Hepatocyte (in vitro differentiated cells): ENCODE results near the gene AFAP1. TPM values are rescaled to one million over a fixed set of nuclear protein-coding genes. Genes with fewer than 3 reads are reported as not detected.

Source experiments
- DNase-seq: peaks from one replicate; pipeline ENCODE4 v3.0.0-alpha.2; 2016; ENCODE audit warnings: low spot score
- H2AFZ ChIP-seq: fragments of 200-600 bp; sonication (generic); 2 replicates; pipeline ENCODE4 v1.6.0; 2016; ENCODE audit warnings: antibody characterized with exemption, mild to moderate bottlenecking
- H3K27ac ChIP-seq: fragments of 200-600 bp; sonication (generic); 2 replicates; pipeline ENCODE4 v1.5.1; 2016; ENCODE audit warnings: mild to moderate bottlenecking
- H3K27me3 ChIP-seq: fragments of 200-600 bp; sonication (generic); 2 replicates; pipeline ENCODE4 v1.6.1; 2016
- H3K36me3 ChIP-seq: fragments of 200-600 bp; sonication (generic); replicated peaks from 2 replicates; pipeline ENCODE4 v1.5.1; 2016; ENCODE audit warnings: low read depth; ENCODE audit not compliant: insufficient read depth
- H3K4me1 ChIP-seq: fragments of 200-600 bp; sonication (generic); 2 replicates; pipeline ENCODE4 v1.5.1; 2016; ENCODE audit warnings: mild to moderate bottlenecking, moderate library complexity; ENCODE audit not compliant: insufficient read depth
- H3K4me2 ChIP-seq: fragments of 200-600 bp; sonication (generic); 2 replicates; pipeline ENCODE4 v1.6.0; 2016
- H3K4me3 ChIP-seq: fragments of 200-600 bp; sonication (generic); 2 replicates; pipeline ENCODE4 v1.5.1; 2016; ENCODE audit warnings: mild to moderate bottlenecking
- H3K79me2 ChIP-seq: fragments of 200-600 bp; sonication (generic); 2 replicates; pipeline ENCODE4 v1.6.0; 2017; ENCODE audit warnings: mild to moderate bottlenecking
- H3K9me2 ChIP-seq: fragments of 200-600 bp; sonication (generic); replicated peaks from 2 replicates; pipeline ENCODE4 v1.6.0; 2017; ENCODE audit warnings: mild to moderate bottlenecking; ENCODE audit not compliant: insufficient read depth
- H3K9me3 ChIP-seq: fragments of 200-600 bp; sonication (generic); 2 replicates; pipeline ENCODE4 v1.5.1; 2016; ENCODE audit warnings: low read depth, mild to moderate bottlenecking
- H4K20me1 ChIP-seq: fragments of 200-600 bp; sonication (generic); 2 replicates; pipeline ENCODE4 v1.6.0; 2016; ENCODE audit warnings: mild to moderate bottlenecking; ENCODE audit not compliant: insufficient read depth, poor library complexity, severe bottlenecking
- CTCF ChIP-seq: fragments of 200-600 bp; sonication (generic); IDR thresholded peaks from 2 replicates; pipeline ENCODE4 v1.5.1; 2016; ENCODE audit warnings: antibody characterized with exemption, mild to moderate bottlenecking; ENCODE audit not compliant: poor library complexity
- EZH2 ChIP-seq: fragments of 200-600 bp; sonication (generic); IDR thresholded peaks from 2 replicates; pipeline ENCODE4 v1.6.1; 2016; ENCODE audit warnings: antibody characterized with exemption, mild to moderate bottlenecking, borderline replicate concordance
- EZH2phosphoT487 ChIP-seq: fragments of 200-600 bp; sonication (generic); IDR thresholded peaks from one replicate; pipeline ENCODE4 v1.6.1; 2018; ENCODE audit warnings: antibody characterized with exemption, mild to moderate bottlenecking, low read depth, moderate library complexity; ENCODE audit not compliant: unreplicated experiment, severe bottlenecking
- WGBS: methylation state at CpG from one replicate; pipeline ENCODE4 v1.1.6; 2016; ENCODE audit warnings: low lambda C conversion rate; ENCODE audit errors: missing lambda C conversion rate; 5-methylcytosine and 5-hydroxymethylcytosine counted together
- polyA plus RNA-seq: library from polyadenylated mRNA; unstranded; fragments of >200 nt; fragmentation: Nextera tagmentation; extraction: Ambion mirVana; gene quantifications from 2 replicates; pipeline ENCODE4 v1.2.1, GENCODE V29; 2016
- total RNA-seq: library from RNA; depleted of rRNA; stranded (reverse); fragments of >200 nt; gene quantifications from 2 replicates; pipeline ENCODE4 v1.2.3, GENCODE V29; 2014

The AFAP1 gene
- total and polyA plus RNA-seq, 2 experiments from 2014 or later, result 9.3 to 16.2 TPM

GRCh38 chr4:7760706-7761105 is 179.0 kb downstream of the AFAP1 start:
- Histone ChIP-seq H3K79me2 (no peaks in the 10 kb centered on the region), H3K4me1 (no peaks in the 10 kb centered on the region)

GRCh38 chr4:7760228-7760627 is 179.4 kb downstream of the AFAP1 start:
- Histone ChIP-seq H3K79me2 (no peaks in the 10 kb centered on the region), H3K36me3 (no peaks in the 10 kb centered on the region), H3K9me2 (no peaks in the 10 kb centered on the region), H3K4me1 (no peaks in the 10 kb centered on the region), H3K27me3 (no peaks in the 10 kb centered on the region), H3K27ac (no peak overlapping the region), H4K20me1 (no peaks in the 10 kb centered on the region), H3K9me3 (no peaks in the 10 kb centered on the region), H3K4me3 (no peak overlapping the region), H3K4me2 (no peak overlapping the region), H2AFZ (no peak overlapping the region)
- DNase-seq, result no peak
- no peak for TF ChIP-seq EZH2
- TF ChIP-seq EZH2phosphoT487, result no peak
- TF ChIP-seq CTCF, result no peak
- WGBS, result 93% methylated on average over 9 of the region's 9 CpGs

More at GRCh38 chr4:7760706-7761105, 179.0 kb downstream of the AFAP1 start:
- Histone ChIP-seq H3K9me2 (no peaks in the 10 kb centered on the region), H3K9me3 (no peaks in the 10 kb centered on the region), H3K27me3 (no peaks in the 10 kb centered on the region), H4K20me1 (no peaks in the 10 kb centered on the region), H2AFZ (no peak overlapping the region), H3K27ac (no peak overlapping the region), H3K4me3 (no peak overlapping the region), H3K36me3 (no peaks in the 10 kb centered on the region), H3K4me2 (no peak overlapping the region)
- no peak for TF ChIP-seq CTCF
- no peak for TF ChIP-seq EZH2phosphoT487
- no peak for TF ChIP-seq EZH2
- no peak for DNase-seq
- WGBS, result 89% methylated on average over 16 of the region's 16 CpGs

DNA sequence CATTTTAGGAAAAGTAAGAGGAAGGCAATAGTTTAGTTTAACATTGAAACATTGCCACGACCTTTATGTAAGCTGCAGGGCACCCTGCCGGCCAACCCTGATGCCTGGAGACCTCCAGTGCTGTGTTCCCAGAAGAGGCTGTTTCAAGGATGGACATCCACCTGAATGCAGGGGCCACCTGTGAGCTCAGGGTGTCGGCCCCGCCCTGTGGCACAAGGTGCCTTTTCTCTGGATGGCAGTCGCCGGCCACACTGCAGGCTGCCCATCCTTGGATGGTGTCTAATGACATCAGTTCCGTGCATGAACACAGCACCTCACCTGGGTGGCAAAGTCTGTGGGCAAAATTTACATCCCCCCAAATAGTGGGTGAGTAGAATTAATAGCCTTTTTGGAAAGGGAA is 180.0 kb downstream of the AFAP1 start:
- Histone ChIP-seq H4K20me1 (no peaks in the 10 kb centered on the region), H3K27ac (no peak overlapping the region), H2AFZ (no peak overlapping the region), H3K79me2 (no peaks in the 10 kb centered on the region), H3K27me3 (no peaks in the 10 kb centered on the region), H3K9me3 (no peaks in the 10 kb centered on the region), H3K4me1 (no peaks in the 10 kb centered on the region), H3K36me3 (no peaks in the 10 kb centered on the region), H3K4me2 (no peak overlapping the region), H3K9me2 (no peaks in the 10 kb centered on the region), H3K4me3 (no peak overlapping the region)
- WGBS, result 97% methylated on average over 7 of the region's 7 CpGs
- DNase-seq, result no peak
- TF ChIP-seq EZH2phosphoT487 (no peak), CTCF (no peak), EZH2 (no peak)

DNA sequence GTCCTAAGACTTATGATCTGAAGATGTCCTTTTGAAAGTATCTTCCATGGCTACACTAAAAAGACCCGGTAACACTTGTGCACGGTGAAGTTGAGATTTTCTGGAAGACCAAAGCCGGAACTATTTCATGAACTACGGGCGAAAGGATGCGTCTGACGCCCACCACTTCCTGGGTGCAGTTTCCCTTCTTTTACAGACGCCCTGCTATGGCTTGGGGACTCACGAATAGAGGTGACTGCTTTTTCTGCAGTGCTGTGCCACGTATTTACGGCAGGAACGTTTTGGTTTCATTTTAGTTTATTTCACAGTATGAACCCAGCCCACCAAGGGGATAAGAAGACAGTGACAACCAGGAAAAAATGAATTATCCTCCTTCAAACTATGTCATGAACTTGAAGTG is 180.4 kb downstream of the AFAP1 start:
- Histone ChIP-seq H3K27me3 (no peaks in the 10 kb centered on the region), H3K9me2 (no peaks in the 10 kb centered on the region), H3K36me3 (no peaks in the 10 kb centered on the region), H2AFZ (no peak overlapping the region), H3K27ac (no peak overlapping the region), H3K9me3 (no peaks in the 10 kb centered on the region), H3K4me2 (no peak overlapping the region), H3K79me2 (no peaks in the 10 kb centered on the region), H4K20me1 (no peaks in the 10 kb centered on the region), H3K4me1 (no peaks in the 10 kb centered on the region), H3K4me3 (no peak overlapping the region)
- TF ChIP-seq EZH2phosphoT487, result no peak
- 84% methylated on average over 12 of the region's 12 CpGs for WGBS
- no peak for DNase-seq
